Measurements from ENCODE around the gene VSIG2.

The VSIG2 gene

DNA sequence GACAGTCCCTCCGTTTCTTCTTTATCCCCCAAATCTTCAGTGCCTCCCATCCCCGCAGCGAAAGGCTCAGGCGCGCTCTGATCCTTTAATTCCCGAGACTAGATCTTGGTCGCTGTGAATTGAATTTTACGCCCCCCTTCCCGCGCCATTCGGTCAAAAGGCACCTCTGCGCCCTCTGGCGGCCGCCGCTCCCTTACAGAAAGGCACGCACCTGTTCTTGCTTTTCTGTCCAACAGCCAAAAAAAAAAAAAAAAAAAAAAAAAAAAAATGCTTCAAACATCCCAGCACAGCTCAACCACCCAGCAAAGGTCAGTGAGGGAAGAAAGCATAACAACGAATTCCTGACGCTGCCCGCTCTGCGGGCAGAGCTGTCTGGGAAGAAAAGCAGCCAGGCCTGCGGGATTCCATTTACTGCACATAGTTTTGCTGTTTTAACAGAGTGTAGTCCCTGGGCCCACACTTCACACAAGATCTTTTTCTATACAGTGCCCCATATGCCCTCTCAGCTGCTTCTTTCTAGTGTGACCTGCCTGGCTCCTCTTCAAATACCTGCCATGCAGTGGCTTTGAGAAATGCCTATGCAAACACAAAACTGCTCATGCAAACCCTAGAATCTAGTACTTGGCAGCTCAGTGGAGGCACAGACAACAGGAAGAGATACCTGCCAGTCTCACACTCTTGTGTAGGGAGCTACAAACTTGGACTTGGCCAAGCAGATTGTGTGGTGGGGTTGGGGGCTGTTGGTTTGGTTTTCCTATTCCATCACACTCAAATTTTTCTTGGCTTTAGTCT, 11.3 kb upstream of the VSIG2 start:
- peak; percentile 69 for DNase-seq

DNA sequence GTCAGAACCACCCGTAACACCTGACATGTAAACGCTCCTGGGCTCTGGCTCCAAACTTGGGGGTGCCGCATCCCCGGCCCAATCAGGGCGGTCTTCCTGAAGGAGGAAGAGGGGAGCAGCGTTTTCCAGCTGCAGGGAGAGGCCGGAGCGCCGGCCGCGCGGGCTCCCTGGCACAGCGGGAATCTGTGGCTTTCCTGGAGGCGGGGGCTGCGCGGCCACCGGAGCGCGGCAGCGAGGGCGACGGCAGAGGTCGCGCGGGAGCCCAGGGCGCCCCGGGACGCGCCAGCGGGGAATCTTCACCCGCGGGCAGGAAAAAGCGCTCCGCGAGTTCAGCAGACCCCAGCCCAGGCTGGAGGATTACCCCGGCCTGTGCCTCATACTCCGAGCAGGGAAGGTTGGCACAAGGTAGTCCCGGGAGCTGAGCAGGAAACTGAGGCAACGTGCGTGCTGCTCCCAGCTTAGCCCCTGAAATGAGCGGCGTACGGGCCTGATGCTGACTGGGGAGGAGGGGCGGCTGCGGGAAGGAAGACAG, 10.6 kb upstream of the VSIG2 start:
- DNase-seq = no peak

DNA sequence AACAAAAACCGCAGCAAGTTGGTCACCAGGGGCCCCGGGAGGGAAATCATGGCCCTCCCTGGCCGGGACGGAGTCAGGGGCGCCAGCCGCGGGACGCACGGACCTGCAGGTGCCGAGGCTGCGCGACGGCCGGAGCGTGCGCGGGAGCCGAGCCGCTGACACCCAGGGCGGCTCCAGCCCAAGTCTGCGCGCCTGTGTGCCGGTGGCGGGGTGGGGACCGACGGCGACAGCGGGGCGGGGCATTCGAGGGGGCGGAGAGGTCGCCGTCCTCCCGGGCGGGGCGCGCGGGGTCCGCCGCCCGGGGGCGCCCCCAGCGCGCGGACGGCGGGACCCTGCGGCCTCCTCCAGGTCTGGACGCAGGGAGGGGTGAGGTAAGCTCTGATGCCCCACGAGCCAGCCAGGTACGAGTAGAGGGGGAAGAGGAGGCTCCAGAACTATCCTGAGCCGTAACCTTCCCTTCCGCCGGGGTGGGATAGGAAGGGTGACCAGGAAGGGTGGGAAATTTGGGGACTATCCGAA, 10.1 kb upstream of the VSIG2 start, which contains the start of gene ESAM:
TSS of gene ESAM (minus strand) at position 186 of the 519 bp plus-strand sequence. CDS start at position 50, 136 bp downstream.
- DNase-seq = no peak

DNA sequence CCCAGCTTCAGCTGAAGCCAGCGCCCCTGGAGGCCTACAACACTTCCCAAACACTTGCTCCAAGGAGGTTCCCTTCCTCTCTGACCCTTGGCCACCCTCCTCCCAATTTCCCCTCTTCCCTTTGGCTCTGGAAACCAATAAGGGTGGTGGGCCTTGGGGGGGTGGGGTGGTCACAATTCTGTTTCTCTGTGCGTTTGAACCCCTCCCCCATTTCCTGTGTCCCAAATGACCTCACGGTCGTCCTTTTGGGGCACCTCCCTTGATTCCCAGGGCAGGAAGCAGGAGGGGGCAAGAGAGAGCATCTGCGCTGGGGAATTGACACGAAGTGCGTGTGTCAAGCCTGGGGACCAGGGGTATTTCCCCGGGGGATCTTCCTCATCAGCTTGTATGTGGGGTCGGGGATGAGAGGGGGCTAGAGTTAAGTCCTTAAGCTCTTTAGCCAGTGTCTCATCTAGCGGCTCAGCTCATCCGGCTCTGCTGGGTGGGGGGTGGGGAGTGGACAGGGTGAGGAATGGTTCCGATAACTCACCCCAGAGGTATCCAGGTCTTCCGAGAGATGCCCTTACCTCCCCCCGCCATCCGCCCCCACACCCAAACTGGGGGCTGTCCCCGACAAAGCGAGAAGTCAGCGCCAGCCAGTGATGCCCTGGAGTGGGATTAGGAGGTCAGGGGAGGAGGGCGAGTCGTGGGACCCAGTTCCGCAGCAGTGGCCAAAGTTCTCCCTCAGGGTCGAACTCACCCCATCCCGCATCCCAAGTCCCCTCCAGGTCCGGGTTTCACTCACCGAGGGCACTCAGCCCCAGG, 9.4 kb upstream of the VSIG2 start:
- DNase-seq = no peak

DNA sequence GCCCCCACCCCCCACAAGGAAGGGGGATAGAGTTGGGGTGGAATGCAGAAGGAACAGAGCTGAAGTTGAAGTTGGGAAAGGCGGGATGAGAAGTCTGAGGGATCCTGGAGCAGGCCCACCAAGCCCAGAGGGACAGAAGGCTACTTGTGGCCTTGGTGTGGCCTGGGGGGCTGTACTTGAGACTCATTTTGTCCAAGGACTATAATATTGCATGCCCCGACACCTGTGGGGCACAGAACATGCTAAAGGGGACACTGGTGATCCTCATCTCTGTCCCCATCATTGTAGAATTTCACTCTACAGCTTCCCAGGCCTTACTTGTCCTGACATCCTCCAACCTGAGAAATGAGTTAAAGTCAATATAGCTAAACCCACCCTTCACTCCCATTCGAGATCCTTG, 8.8 kb upstream of the VSIG2 start:
- no peak for DNase-seq

DNA sequence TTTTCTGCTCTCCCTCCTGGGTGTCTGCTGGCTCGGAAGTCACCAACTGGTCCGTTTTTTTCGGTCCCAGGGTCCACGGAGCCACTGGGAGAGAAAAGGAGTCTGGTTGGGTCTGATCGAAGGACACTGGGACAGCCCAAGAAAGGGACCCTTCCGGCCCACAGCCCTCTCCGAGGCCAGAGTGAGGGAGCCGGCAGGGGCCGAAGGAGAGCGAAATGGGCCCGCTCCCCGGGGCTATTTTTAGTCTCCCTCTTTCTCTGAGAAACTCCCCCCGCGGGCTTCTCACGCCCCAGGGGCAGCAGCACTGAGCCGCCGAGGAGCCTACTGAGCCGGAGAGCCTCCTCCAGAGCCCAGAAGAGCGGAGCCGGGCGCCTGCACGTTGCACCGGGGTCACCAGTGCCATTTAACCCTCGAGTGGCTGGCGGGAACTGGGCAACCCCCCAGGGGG, 8.2 kb upstream of the VSIG2 start:
- DNase-seq = no peak

DNA sequence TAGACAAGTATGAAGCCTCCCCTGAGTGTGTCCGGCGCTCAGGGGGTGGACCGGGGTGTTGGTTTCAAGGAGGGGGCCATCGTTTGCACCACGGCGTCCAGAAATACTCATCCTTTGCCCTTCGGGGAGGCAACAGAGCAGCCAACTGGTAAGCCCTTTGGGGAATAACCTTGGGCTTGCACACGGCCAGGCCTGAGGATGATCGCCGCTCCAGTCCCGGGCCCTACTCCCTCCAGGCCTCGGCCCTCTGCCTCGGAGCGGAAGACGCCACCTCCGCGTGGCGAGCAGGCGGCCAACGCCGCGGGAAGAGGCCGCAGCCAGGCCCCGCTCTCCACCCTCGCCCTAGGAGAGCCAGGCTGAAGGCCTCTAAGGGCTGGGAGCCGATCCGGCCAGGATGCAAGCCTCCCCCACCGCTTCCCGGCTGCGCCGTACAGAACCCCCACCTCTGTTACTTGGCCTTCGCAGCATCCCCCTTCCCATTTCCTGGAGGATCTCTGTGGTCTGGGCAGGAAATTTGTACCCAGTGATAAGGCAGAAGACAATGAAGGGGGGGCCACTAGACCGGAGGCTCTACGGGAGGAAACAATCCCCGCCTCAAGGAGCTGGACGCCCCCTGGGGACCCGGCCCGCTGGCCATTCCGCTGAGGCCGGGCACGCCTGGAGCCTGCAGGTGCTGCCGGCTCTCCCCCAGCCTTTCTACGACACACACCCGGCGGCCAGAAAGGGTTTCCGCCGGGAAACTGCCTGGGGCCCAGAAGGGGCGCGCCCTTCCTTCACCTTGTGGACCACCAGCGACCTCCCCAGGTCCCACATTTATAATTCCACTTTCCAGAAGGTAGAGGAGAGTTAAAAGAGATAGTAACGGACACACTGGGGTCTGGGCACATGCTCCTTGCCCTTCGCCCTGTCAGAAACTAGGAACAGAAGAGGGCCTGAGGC, 7.5 kb upstream of the VSIG2 start:
- no peak for DNase-seq

DNA sequence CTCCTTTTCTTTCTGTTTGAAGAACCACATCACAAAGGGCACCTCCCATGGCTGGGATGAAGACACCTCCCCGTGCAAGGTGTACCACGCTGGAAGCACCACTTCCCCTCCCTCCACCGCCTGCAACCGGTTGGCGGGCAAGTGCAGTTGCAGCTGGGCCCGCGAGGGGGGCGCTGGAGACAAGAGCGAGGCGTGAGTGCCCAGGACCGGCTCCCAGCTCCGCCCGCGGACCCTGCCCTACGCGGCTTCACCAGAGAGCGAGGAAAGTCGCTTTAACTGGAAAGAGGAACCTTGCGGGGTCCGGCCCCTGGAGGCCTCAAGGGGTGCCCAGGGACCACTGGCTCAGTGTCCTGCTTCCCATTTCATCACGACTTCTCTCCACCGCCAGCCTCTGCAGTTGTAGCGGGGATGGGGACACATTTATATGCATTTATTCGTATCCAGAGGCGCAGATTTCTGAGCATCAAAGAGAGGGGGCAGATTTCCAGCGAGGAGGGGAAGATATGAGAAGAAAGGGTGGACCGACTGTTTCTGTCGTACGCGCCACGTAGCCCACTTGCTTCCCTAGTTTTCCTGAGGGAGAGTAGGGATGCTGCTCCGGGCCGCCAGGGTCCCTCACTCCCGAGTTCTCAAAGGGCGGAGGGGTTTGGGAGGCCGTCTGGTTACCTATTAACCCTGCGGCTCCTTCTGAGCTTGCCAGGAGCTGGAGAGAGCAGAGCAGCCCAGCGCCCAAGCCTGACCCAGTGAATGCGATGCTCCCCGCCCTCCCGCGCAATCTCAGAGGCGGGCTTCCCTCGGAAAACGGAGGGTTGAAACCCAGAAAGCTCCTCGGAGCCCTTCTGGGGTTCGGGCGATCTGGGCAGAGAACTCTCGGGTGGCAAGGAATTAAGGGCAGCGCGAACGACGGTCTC, 6.6 kb upstream of the VSIG2 start:
- DNase-seq = no peak

DNA sequence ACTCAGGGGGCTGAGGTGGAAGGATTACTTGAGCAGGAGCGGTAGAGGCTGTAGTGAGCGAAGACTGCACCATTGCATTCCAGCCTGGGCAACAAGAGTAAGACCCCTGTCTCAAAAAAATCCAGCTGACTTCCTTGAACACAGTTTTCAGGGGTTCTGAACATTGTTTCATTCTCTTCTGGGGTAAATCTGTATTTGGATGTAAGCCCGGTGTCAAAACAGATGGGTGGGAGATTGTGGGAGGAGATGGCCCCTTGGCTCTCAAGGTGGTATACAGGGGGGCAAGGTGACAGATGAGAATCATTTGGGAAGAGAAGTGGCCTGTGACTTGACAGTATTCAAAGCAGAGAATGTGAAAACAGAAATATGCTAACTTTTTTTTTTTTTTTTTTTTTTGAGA, 5.3 kb upstream of the VSIG2 start:
- DNase-seq = no peak

DNA sequence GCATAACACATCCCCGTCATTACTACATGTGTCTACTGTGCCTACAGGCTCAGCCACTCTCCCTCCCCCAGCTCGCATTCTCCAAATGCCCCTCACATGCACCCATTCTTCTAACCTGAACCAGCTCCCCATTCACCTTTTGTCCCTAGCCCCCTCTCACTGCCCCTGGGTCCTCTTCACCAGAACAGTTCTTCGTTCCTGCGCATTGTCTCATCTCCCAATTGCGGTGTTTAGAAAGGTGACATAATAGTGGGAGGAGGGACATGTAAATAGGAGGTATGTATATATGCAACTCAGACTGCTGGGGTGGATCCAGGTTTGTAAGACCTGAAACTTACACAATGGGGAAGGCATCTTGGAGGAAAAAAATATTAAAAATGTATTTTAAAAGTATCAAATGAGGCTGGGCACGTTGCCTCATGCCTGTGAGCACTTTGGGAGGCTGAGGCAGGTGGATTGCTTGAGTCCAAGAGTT, 4.7 kb upstream of the VSIG2 start:
- DNase-seq = no peak

DNA sequence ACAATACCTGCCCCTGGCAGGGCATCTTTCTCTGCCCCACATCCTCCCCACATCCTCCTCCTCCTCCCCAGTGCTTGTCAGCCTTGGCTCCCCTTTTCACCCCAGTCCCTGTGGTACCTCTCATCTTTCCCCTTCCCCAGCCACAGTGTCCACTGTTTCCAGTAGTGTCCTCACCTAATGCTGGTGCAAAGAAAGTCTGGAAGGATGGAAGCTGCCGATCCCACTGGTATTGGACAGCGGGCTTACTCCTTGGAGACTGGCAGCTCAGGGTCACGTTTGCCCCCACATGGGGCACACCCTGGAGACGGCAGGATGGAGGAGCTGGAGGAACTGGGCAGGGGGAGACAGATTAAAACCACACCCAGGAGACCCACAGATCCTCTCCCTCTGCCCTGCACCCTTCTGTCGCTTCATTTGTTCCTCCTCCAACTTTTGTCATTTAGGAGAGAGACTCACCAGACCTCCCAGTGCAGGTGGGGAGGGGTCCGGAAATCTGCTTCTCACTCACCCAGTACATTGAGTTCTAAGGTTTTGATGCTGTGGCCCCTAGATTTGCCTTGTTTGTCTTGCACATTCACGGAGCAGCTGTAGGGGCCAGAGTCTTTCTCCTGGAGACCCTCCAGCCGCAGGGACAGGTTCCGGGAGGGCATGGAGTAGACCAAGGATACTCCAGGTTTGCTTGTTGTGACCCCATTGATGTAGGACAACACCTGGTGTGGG, 4.1 kb upstream of the VSIG2 start:
- no peak for DNase-seq

DNA sequence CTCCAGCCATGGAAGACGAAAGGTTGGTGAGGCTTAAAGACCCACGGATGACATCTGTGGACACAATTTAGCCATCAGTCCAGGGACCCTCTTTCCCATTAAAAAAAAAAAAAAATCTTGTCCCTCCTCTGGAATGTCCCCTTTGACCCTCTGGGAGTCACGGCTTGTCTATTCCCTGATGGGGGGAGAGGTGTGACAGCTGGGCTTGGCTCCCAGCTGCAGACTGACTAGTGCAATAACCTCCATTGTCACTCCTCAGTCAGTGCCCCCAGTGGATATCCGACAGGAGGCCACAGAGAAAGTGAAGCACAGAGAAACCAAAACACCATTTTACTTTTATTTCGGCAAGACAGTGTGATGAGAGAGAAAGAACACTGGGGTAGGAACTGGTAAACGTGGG, 2.7 kb upstream of the VSIG2 start:
- DNase-seq = no peak

DNA sequence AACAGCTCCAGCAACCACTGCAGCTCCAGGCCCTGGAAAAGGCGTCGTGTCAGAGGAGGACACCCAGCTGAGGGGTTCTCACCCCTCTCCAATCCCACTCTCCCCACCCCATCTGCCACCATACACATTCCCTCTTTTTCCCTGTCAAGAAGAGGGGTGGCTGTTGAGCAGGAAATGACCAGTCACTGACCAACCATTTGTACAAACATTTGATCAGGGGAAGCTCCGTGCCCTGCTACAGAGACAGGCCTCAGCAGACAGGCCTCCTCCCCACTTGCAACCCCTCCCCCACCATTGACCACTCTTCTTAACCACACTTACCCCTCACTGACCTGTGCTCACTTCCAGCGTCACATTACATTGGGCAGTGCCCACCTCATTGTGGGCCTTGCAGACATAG, 2.3 kb upstream of the VSIG2 start:
- DNase-seq = no peak

DNA sequence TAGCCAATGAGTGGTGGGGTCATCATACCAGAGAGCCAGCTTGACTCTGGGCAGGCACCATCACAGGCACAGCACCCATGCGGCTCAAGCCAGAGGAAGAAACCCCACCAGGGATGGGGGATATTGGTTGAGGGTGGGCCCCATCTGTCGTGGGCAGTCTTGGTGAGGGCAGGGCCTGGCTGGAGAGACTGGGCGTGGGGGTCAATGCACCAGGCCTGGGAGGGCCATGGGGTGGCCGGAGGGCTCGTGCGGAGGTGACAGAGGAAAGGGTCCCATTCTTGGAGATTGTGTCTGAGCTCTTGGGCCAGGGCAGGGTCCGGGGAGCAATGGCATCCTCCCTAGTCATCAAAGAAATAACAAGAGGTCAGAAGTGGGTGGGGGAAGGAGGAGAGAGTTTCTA, 1.6 kb upstream of the VSIG2 start:
- no peak for DNase-seq

DNA sequence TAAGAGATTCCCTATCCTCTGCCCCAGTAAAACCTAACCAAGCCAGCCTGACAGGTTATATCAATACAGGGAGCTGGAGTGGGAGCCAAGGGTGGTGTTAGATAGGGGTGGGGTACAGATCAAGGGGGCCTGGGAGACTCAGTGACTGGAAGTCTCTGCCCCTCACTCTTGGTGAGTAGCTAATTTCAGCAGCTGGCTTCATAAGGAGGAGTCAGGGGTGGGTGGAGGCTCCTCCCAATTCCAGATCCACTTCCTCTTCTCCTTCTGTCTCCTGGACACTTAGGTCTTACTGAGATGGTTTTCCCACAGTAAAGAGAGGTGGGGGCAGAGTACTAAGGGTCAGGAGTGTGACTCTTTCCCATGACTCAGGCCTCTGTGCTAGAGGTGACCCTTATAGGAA, 1.1 kb upstream of the VSIG2 start:
- no peak for DNase-seq

DNA sequence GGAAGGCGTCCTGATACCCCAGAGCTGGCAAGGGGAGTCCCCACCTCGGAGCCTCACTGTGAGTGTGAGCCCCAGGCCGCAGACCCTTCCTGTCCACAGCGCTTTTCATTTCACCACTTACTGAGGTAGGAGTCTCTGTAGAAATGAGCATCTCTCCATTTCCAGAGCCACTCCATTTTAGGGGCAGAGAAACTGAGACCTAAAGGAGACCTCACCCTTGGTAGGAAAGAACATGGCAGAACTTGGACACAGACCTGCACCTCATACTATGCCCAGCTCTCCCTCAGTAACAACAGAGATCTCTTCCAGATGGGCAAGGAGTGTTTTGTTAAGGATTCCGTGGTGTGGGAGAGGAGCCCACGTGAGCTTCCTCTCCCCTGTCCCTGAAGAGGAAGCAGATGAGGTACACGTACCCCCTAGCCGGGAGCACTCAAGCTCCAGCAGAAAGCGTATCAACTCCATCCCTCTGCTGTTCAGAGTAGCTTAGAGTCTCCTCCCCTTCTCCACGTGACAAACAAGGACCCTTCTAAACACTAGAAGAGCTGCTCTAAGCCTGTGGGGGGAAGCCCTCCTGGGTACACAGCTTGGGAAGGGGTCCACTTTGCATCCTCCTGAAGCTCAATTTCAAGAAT, 532 bp upstream of the VSIG2 start:
- no peak for DNase-seq

DNA sequence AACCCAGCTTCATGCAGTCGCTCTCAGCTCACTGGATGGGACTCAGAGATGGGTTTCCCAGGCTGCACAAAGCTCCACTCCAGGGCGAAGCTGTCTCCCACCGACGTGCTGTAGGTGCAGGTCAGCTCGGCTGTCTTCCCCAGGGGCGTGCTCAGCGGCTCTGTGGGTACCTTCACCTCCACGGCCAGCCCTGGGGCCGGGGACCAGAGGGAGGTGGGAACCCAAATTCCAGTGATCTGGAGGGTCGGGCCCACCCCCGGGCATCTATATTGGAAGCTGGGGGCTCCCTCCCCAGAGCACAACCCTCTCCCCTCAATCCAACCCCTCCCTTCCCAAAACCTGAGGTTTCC, 689 bp downstream of the VSIG2 start:
- DNase-seq = no peak

DNA sequence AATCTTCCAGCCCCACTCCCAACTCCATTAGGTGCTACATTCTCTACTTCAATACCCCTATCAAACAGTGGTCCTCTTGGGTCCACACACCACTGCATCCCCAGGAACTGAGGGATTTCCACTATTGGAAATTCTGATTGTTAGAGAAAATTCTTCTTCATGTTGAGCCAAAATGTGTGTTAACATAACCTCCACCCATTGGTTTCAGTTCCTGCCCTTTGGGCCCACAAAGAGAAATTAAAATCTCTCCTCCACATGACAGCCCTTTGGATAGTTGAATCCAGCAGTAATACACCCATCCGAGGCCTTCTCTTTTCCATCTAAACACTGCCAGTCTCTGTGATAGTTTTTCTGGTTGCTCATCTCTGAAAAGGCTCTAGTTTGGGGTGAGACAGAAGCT, 2.1 kb downstream of the VSIG2 start:
- DNase-seq = no peak

DNA sequence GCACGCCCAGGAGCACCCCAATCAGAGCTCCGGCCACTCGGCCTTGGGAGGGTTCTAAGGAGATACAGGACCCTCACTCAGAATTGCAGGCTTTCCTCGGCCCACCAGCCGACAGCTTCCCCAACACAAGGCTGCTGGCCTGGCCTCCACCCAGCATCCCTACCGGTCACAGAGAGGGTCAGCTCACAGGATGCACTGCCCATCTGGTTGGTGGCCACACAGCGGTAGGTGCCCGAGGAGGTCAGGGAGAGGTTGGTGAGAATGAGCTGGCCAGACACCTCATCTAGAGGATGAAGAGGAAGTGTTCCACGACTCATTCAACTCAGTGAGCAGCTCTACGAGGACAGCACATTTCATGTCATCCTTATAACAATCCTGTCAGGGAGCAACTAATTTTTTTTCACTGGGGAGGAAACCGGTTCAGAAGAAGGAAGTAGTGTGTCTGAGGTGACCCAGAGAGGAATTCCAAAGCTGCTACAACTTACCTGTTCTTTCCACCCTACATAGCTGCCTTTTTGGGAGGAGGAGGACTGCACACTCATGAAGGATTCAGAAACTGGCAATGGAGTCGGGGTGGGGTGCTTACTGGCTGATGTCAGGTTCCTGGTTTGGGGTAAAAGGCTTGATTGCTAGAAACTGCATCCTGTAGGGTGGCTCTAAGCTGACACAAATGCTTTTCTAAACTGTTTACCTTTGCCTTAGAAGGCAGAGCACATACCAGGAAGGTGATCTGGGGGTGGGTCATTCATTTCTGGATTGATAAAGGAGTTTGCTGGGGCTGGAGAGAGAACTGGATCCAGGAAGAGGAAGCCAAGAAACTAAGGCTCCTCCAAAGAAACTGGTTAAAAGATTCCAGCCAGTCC, 3.3 kb downstream of the VSIG2 start:
- DNase-seq = no peak
